Esophagus (tissue), 2 donors: ENCODE data around the gene SCRN1. TPM values are rescaled to one million over a fixed set of nuclear protein-coding genes. Genes with fewer than 3 reads are reported as not detected.

Experiments
- H3K27ac ChIP-seq, 2 donors: one replicate each; pipeline ENCODE4 v1.5.1; 2013; ENCODE audit warnings: low read depth in 2 of 2, mild to moderate bottlenecking in 2 of 2, inconsistent platforms in 1 of 2, low read length in 1 of 2, moderate library complexity in 1 of 2
- H3K27me3 ChIP-seq, 2 donors: one replicate each; pipeline ENCODE4 v1.6.1; 2013; ENCODE audit warnings: low read length in 2 of 2, control low read depth in 1 of 2, mild to moderate bottlenecking in 1 of 2; ENCODE audit not compliant: insufficient read depth in 2 of 2, control insufficient read depth in 1 of 2
- H3K36me3 ChIP-seq, 2 donors: one replicate each; pipeline ENCODE4 v1.6.1; 2013; ENCODE audit warnings: low read length in 1 of 2; ENCODE audit not compliant: control insufficient read depth in 2 of 2, insufficient read depth in 2 of 2
- H3K4me1 ChIP-seq, 2 donors: one replicate each; pipeline ENCODE4 v1.6.1; 2013; ENCODE audit warnings: low read length in 1 of 2; ENCODE audit not compliant: control insufficient read depth in 2 of 2, insufficient read depth in 2 of 2
- H3K4me3 ChIP-seq, 2 donors: one replicate each; pipeline ENCODE4 v1.5.1; 2013; ENCODE audit warnings: low read length in 2 of 2, mild to moderate bottlenecking in 2 of 2, low read depth in 1 of 2, moderate library complexity in 1 of 2
- H3K9me3 ChIP-seq, 2 donors: one replicate each; pipeline ENCODE4 v1.6.1; 2013; ENCODE audit warnings: mild to moderate bottlenecking in 2 of 2, low read depth in 1 of 2, low read length in 1 of 2, moderate library complexity in 1 of 2; ENCODE audit not compliant: control insufficient read depth in 2 of 2, insufficient read depth in 1 of 2
- WGBS, 2 donors: extraction: QIAGEN DNeasy Blood & Tissue Kit; methylation state at CpG; one replicate each; pipeline ENCODE4 v1.1.7; 2013; 5-methylcytosine and 5-hydroxymethylcytosine counted together
- polyA plus RNA-seq, 2 donors: library from polyadenylated mRNA; stranded (reverse); fragments of 200-250 nt; gene quantifications; one replicate each; pipeline ENCODE4 v1.2.3, GENCODE V29; 2013
- donor health status: healthy with polysubstance abuse.
- donor health status: Bipolar disorder and iron deficiency.

SCRN1 gene
- polyA plus RNA-seq, 2 donors, result 3.0 to 8.2 TPM

GRCh38 chr7:30010021-30010420 lies 20.4 kb upstream of the SCRN1 start:
- H3K4me3 ChIP-seq, result no peak overlapping the region
- WGBS, 2 donors, result 86 to 92% methylated on average over 6 of the region's 6 CpGs
- no peak overlapping the region for H3K27ac ChIP-seq
- no peaks in the 10 kb centered on the region for H3K9me3 ChIP-seq
- no peaks in the 10 kb centered on the region for H3K36me3 ChIP-seq
- no peaks in the 10 kb centered on the region for H3K27me3 ChIP-seq
- H3K4me1 ChIP-seq, result no peaks in the 10 kb centered on the region

GRCh38 chr7:30005464-30005863 lies 15.9 kb upstream of the SCRN1 start:
- H3K4me1 ChIP-seq, result no peaks in the 10 kb centered on the region
- 61 to 65% methylated on average over 3 of the region's 3 CpGs for WGBS, 2 donors
- H3K4me3 ChIP-seq, result no peak overlapping the region
- no peaks in the 10 kb centered on the region for H3K9me3 ChIP-seq
- no peaks in the 10 kb centered on the region for H3K27me3 ChIP-seq
- no peaks in the 10 kb centered on the region for H3K36me3 ChIP-seq
- no peak overlapping the region for H3K27ac ChIP-seq

- Histone ChIP-seq H3K36me3 (no peaks in the 10 kb centered on the region), H3K4me1 (no peaks in the 10 kb centered on the region), H3K27me3 (no peaks in the 10 kb centered on the region), H3K27ac (no peak overlapping the region), H3K4me3 (no peak overlapping the region), H3K9me3 (no peaks in the 10 kb centered on the region)
- WGBS, 2 donors, result 59 to 69% methylated on average over 6 of the region's 6 CpGs
Measured at GRCh38 chr7:30003098-30003497, 13.5 kb upstream of the SCRN1 start.

GRCh38 chr7:30001998-30002397 lies 12.4 kb upstream of the SCRN1 start:
- Histone ChIP-seq H3K27ac (no peak overlapping the region), H3K4me1 (no peaks in the 10 kb centered on the region), H3K4me3 (no peak overlapping the region), H3K9me3 (no peaks in the 10 kb centered on the region), H3K27me3 (no peaks in the 10 kb centered on the region), H3K36me3 (no peaks in the 10 kb centered on the region)
- 73 to 76% methylated on average over 2 of the region's 2 CpGs for WGBS, 2 donors

GRCh38 chr7:29998489-29998888 lies 8.9 kb upstream of the SCRN1 start:
- Histone ChIP-seq H3K4me1 (no peaks in the 10 kb centered on the region), H3K27ac (no peak overlapping the region), H3K9me3 (no peaks in the 10 kb centered on the region), H3K27me3 (no peaks in the 10 kb centered on the region), H3K4me3 (no peak overlapping the region), H3K36me3 (no peaks in the 10 kb centered on the region)

GRCh38 chr7:29996321-29996720 lies 6.7 kb upstream of the SCRN1 start:
- no peaks in the 10 kb centered on the region for H3K9me3 ChIP-seq
- no peak overlapping the region for H3K4me3 ChIP-seq
- H3K27me3 ChIP-seq, result no peaks in the 10 kb centered on the region
- H3K27ac ChIP-seq, result no peak overlapping the region
- H3K36me3 ChIP-seq, result no peaks in the 10 kb centered on the region
- H3K4me1 ChIP-seq, result no peaks in the 10 kb centered on the region

- H3K4me1 ChIP-seq, result no peaks in the 10 kb centered on the region
- no peaks in the 10 kb centered on the region for H3K9me3 ChIP-seq
- H3K36me3 ChIP-seq, result no peaks in the 10 kb centered on the region
- no peak overlapping the region for H3K4me3 ChIP-seq
- no peaks in the 10 kb centered on the region for H3K27me3 ChIP-seq
- H3K27ac ChIP-seq, result no peak overlapping the region
Measured at GRCh38 chr7:29995652-29996051, 6.1 kb upstream of the SCRN1 start.

GRCh38 chr7:29993140-29993539 lies 3.5 kb upstream of the SCRN1 start:
- Histone ChIP-seq H3K9me3 (no peaks in the 10 kb centered on the region), H3K27me3 (no peaks in the 10 kb centered on the region), H3K27ac (no peak overlapping the region), H3K4me3 (no peak overlapping the region), H3K36me3 (no peaks in the 10 kb centered on the region), H3K4me1 (no peaks in the 10 kb centered on the region)
- WGBS, 2 donors, result 88 to 91% methylated on average over 4 of the region's 4 CpGs

GRCh38 chr7:29991937-29992336 lies 2.3 kb upstream of the SCRN1 start:
- Histone ChIP-seq H3K36me3 (no peaks in the 10 kb centered on the region), H3K4me1 (no peaks in the 10 kb centered on the region), H3K27me3 (no peaks in the 10 kb centered on the region), H3K9me3 (no peaks in the 10 kb centered on the region), H3K27ac (no peak overlapping the region), H3K4me3 (no peak overlapping the region)
- 96% methylated on average over 5 of the region's 5 CpGs for WGBS, 2 donors

- H3K4me3 ChIP-seq, result no peak overlapping the region
- no peak overlapping the region for H3K27ac ChIP-seq
- no peaks in the 10 kb centered on the region for H3K4me1 ChIP-seq
- no peaks in the 10 kb centered on the region for H3K27me3 ChIP-seq
- 80 to 85% methylated on average over 4 of the region's 4 CpGs for WGBS, 2 donors
- no peaks in the 10 kb centered on the region for H3K9me3 ChIP-seq
- no peaks in the 10 kb centered on the region for H3K36me3 ChIP-seq
Measured at GRCh38 chr7:29990931-29991330, 1.3 kb upstream of the SCRN1 start.
